SK-N-SH (cell line): ENCODE measurements around the gene TECRL. TPM values are rescaled to one million over a fixed set of nuclear protein-coding genes. Genes with fewer than 3 reads are reported as not detected.

Source experiments
- CTCF ChIA-PET: fragments of 300-600, 350-600 bp; formaldehyde crosslinking; extraction: SDS; loops from one replicate; lab custom pipeline; 2021; lab: Yijun Ruan, JAX
- POLR2A ChIA-PET: fragments of 350-600 bp; sonication (Branson Sonifier 250); formaldehyde crosslinking; extraction: SDS; loops from one replicate; lab custom pipeline; 2020; ENCODE audit warnings: antibody characterized with exemption, inconsistent platforms; lab: Yijun Ruan, JAX
- DNase-seq: peaks from one replicate; pipeline ENCODE4 v3.0.0; 2012
- H2AFZ ChIP-seq: fragments of 200-600 bp; sonication (generic); 2 replicates; pipeline ENCODE4 v1.8.1; 2016; ENCODE audit warnings: antibody characterized with exemption, mild to moderate bottlenecking, low read depth
- H3F3A ChIP-seq: fragments of 200-600 bp; sonication (generic); replicated peaks from 2 replicates; pipeline ENCODE3; 2016; ENCODE audit warnings: antibody characterized with exemption, mild to moderate bottlenecking; ENCODE audit not compliant: insufficient read depth
- H3K27ac ChIP-seq, 2 experiments: fragments of 200-500 bp in 1 of 2; fragments of 200-600 bp in 1 of 2; sonication (Bioruptor generic) in 1 of 2; sonication (generic), shearing (Covaris generic) in 1 of 2; 2 replicates each; pipeline versions ENCODE4 v1.5.1 to v1.6.1; 2014 to 2016; ENCODE audit warnings: low read depth in 2 of 2, inconsistent platforms in 1 of 2, low read length in 1 of 2, mild to moderate bottlenecking in 1 of 2, mixed read lengths in 1 of 2
- H3K27me3 ChIP-seq: fragments of 200-600 bp; sonication (generic), shearing (Covaris generic); 2 replicates; pipeline ENCODE4 v1.6.1; 2016; ENCODE audit warnings: mixed run types; ENCODE audit not compliant: insufficient read depth
- H3K36me3 ChIP-seq, 2 experiments: fragments of 200-500 bp in 1 of 2; fragments of 200-600 bp in 1 of 2; sonication (Bioruptor generic) in 1 of 2; sonication (generic) in 1 of 2; replicated peaks in 1 of 2; 2 replicates each; pipeline versions ENCODE3 to v1.5.1; 2014 to 2016; ENCODE audit warnings: low read length in 1 of 2, mild to moderate bottlenecking in 1 of 2; ENCODE audit not compliant: insufficient read depth in 2 of 2, control insufficient read depth in 1 of 2
- H3K4me1 ChIP-seq, 2 experiments: fragments of 200-500 bp in 1 of 2; fragments of 200-600 bp in 1 of 2; sonication (Bioruptor generic) in 1 of 2; sonication (generic), shearing (Covaris generic) in 1 of 2; 2 replicates each; pipeline versions ENCODE4 v1.5.1 to v1.6.1; 2014 to 2016; ENCODE audit warnings: low read depth in 1 of 2, low read length in 1 of 2, mixed run types in 1 of 2; ENCODE audit not compliant: insufficient read depth in 2 of 2, control insufficient read depth in 1 of 2
- H3K4me2 ChIP-seq: fragments of 200-600 bp; sonication (generic), shearing (Covaris generic); 2 replicates; pipeline ENCODE4 v1.6.1; 2017; ENCODE audit warnings: mixed run types
- H3K4me3 ChIP-seq, 2 experiments: fragments of 200-500 bp in 1 of 2; fragments of 200-600 bp in 1 of 2; sonication (Bioruptor generic) in 1 of 2; sonication (generic), shearing (Covaris generic) in 1 of 2; 2 replicates each; pipeline versions ENCODE4 v1.5.1 to v1.8.1; 2014 to 2016; ENCODE audit warnings: low read depth in 2 of 2, inconsistent platforms in 1 of 2, low read length in 1 of 2, mild to moderate bottlenecking in 1 of 2, mixed read lengths in 1 of 2, moderate library complexity in 1 of 2
- H3K79me2 ChIP-seq: fragments of 200-600 bp; sonication (generic); 2 replicates; pipeline ENCODE4 v1.8.1; 2017; ENCODE audit warnings: mild to moderate bottlenecking; ENCODE audit not compliant: insufficient read depth
- H3K9ac ChIP-seq: fragments of 200-600 bp; sonication (generic); 2 replicates; pipeline ENCODE4 v1.6.1; 2017; ENCODE audit warnings: mixed run types
- H3K9me2 ChIP-seq: fragments of 200-600 bp; sonication (generic); 2 replicates; pipeline ENCODE4 v1.6.1; 2017; ENCODE audit warnings: mixed run types
- H3K9me3 ChIP-seq: fragments of 200-600 bp; sonication (generic); 2 replicates; pipeline ENCODE4 v1.6.1; 2017; ENCODE audit warnings: mixed run types, mild to moderate bottlenecking, moderate library complexity
- H4K20me1 ChIP-seq: fragments of 200-600 bp; sonication (generic); 2 replicates; pipeline ENCODE4 v1.6.1; 2017; ENCODE audit warnings: mild to moderate bottlenecking, mixed run types; ENCODE audit not compliant: insufficient read depth
- CHD2 ChIP-seq: fragments of 150-350 bp; IDR thresholded peaks from 2 replicates; pipeline ENCODE4 v1.6.1; 2018; ENCODE audit warnings: low read length; ENCODE audit not compliant: partially characterized antibody
- EP300 ChIP-seq, 2 experiments: IDR thresholded peaks; 2 replicates each; pipeline versions ENCODE4 v1.4.0 to v1.6.1; 2012; ENCODE audit warnings: borderline replicate concordance in 1 of 2, low read depth in 1 of 2, low read length in 1 of 2
- FOSL2 ChIP-seq: IDR thresholded peaks from 2 replicates; pipeline ENCODE4 v1.4.0; 2012; ENCODE audit warnings: low read depth, mild to moderate bottlenecking, moderate library complexity, borderline replicate concordance
- FOXM1 ChIP-seq: IDR thresholded peaks from 2 replicates; pipeline ENCODE4 v1.4.0; 2012; ENCODE audit warnings: low read depth, mild to moderate bottlenecking
- JUND ChIP-seq: IDR thresholded peaks from 2 replicates; pipeline ENCODE4 v1.4.0; 2012
- MAX ChIP-seq: IDR thresholded peaks from 2 replicates; pipeline ENCODE4 v1.4.0; 2012; ENCODE audit warnings: low read depth
- MXI1 ChIP-seq: IDR thresholded peaks from 2 replicates; pipeline ENCODE4 v1.6.1; 2012; ENCODE audit warnings: mild to moderate bottlenecking, low read depth, low read length, improper control_type of control experiment
- NFIC ChIP-seq: IDR thresholded peaks from 2 replicates; pipeline ENCODE4 v1.4.0; 2012; ENCODE audit warnings: borderline replicate concordance
- NRF1 ChIP-seq: IDR thresholded peaks from 2 replicates; pipeline ENCODE4 v1.6.1; 2012; ENCODE audit warnings: low read depth, mild to moderate bottlenecking, low read length
- RAD21 ChIP-seq: IDR thresholded peaks from 2 replicates; pipeline ENCODE4 v1.6.1; 2012; ENCODE audit warnings: mild to moderate bottlenecking, low read length
- RCOR1 ChIP-seq: fragments of 150-350 bp; IDR thresholded peaks from 2 replicates; pipeline ENCODE4 v1.6.1; 2017; ENCODE audit warnings: antibody characterized with exemption, low read length
- RFX5 ChIP-seq: IDR thresholded peaks from 2 replicates; pipeline ENCODE4 v1.6.1; 2012; ENCODE audit warnings: mild to moderate bottlenecking, improper control_type of control experiment, low read length
- SIN3A ChIP-seq: IDR thresholded peaks from 2 replicates; pipeline ENCODE4 v1.6.1; 2012; ENCODE audit warnings: low read depth, mild to moderate bottlenecking, low read length, moderate library complexity, borderline replicate concordance
- SMC3 ChIP-seq: IDR thresholded peaks from 2 replicates; pipeline ENCODE4 v1.6.1; 2012; ENCODE audit warnings: low read depth, low read length, improper control_type of control experiment
- TAF1 ChIP-seq: IDR thresholded peaks from 2 replicates; pipeline ENCODE4 v1.6.1; 2012; ENCODE audit warnings: low read depth, mild to moderate bottlenecking, low read length, moderate library complexity, borderline replicate concordance
- TCF12 ChIP-seq: IDR thresholded peaks from 2 replicates; pipeline ENCODE4 v1.4.0; 2012
- TEAD4 ChIP-seq: IDR thresholded peaks from 2 replicates; pipeline ENCODE4 v1.4.0; 2012; ENCODE audit warnings: mild to moderate bottlenecking, borderline replicate concordance; ENCODE audit not compliant: insufficient read depth
- YY1 ChIP-seq: IDR thresholded peaks from 2 replicates; pipeline ENCODE4 v1.4.0; 2012; ENCODE audit warnings: low read depth, mild to moderate bottlenecking
- WGBS: methylation state at CpG from one replicate; pipeline ENCODE4 v1.1.6; 2017; ENCODE audit warnings: low lambda C conversion rate; 5-methylcytosine and 5-hydroxymethylcytosine counted together
- polyA plus RNA-seq, 3 experiments: library from polyadenylated mRNA; depleted of rRNA; stranded (reverse); fragments of >200 nt; gene quantifications; 2 replicates each; pipeline ENCODE4 v1.2.3, GENCODE V29; 2012
- TF ChIP-seq, protein P1 (sequence below): fragments of 150-350 bp; IDR thresholded peaks from 2 replicates; pipeline ENCODE4 v1.6.1; 2017; ENCODE audit warnings: antibody characterized with exemption, low read length, low read depth, borderline replicate concordance
- TF ChIP-seq, protein P2 (sequence below): IDR thresholded peaks from 2 replicates; pipeline ENCODE4; 2012
- TF ChIP-seq, protein P3 (sequence below): fragments of 150-350 bp; IDR thresholded peaks from 2 replicates; pipeline ENCODE4 v1.6.1; 2016; ENCODE audit warnings: mild to moderate bottlenecking, low read depth, low read length

TECRL gene
- polyA plus RNA-seq, 1 of the 3 experiments (the other 2 are of a cell fraction), result not detected

DNA sequence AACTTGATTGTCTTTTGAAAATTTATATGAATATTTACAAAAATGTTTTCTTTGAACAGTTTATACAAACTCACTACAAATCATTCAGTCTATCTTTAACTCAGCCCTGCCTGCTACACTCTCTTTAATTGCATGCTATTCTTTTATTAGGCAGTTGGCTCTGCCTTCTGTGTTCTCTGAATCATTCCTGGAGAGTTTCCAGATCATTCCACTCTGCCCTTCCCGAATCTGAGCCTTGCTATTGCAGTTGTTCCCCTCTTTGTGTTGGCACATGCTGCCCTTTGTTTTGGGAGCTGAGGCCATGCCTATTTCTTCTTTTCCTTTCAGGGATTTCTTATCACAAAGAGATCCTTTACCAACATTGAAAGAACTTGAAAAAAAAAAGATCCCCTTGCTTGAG, 8.7 kb upstream of the TECRL start:
- Histone ChIP-seq H3K79me2 (no peaks in the 10 kb centered on the region), H3K9me2 (no peaks in the 10 kb centered on the region), H3K9ac (no peak overlapping the region), H3K27ac (no peak overlapping the region), H3K4me1 (no peaks in the 10 kb centered on the region), H3K4me2 (no peak overlapping the region), H3K27me3 (no peaks in the 10 kb centered on the region), H3K36me3 (no peaks in the 10 kb centered on the region), H3K4me3 (no peak overlapping the region), H3K9me3 (no peaks in the 10 kb centered on the region), H3F3A (no peaks in the 10 kb centered on the region), H2AFZ (no peak overlapping the region), H4K20me1 (no peaks in the 10 kb centered on the region)
- ChIA-PET POLR2A (no interaction called here), CTCF (no interaction called here)
- WGBS, result 0% methylated on average over 1 of the region's 1 CpG
- DNase-seq, result no peak
- TF ChIP-seq TEAD4 (no peak), NFIC (no peak), RCOR1 (no peak), FOSL2 (no peak), CHD2 (no peak)
- TF ChIP-seq, protein P1, sequence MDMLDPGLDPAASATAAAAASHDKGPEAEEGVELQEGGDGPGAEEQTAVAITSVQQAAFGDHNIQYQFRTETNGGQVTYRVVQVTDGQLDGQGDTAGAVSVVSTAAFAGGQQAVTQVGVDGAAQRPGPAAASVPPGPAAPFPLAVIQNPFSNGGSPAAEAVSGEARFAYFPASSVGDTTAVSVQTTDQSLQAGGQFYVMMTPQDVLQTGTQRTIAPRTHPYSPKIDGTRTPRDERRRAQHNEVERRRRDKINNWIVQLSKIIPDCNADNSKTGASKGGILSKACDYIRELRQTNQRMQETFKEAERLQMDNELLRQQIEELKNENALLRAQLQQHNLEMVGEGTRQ, result no peak
- TF ChIP-seq, protein P2, sequence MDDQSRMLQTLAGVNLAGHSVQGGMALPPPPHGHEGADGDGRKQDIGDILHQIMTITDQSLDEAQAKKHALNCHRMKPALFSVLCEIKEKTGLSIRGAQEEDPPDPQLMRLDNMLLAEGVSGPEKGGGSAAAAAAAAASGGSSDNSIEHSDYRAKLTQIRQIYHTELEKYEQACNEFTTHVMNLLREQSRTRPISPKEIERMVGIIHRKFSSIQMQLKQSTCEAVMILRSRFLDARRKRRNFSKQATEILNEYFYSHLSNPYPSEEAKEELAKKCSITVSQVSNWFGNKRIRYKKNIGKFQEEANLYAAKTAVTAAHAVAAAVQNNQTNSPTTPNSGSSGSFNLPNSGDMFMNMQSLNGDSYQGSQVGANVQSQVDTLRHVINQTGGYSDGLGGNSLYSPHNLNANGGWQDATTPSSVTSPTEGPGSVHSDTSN, result no peak

DNA sequence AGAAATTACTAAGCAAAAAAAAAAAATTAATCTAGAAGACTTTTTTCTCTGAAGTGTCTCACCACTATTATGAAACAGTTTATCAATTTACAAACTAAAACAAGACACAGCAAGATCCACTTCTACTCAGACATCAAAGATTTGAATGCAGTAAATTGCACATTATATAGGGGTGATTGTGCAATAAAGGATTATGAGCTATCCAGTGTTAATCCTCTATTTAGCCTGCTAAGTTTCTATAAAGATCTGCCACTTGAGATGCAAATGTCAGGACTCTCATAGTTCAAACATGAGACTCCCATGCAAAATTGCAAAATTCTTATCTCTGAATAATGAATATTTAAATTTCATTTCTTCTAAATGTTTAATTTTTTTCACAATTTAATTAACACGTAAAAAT, 2.2 kb downstream of the TECRL start:
- ChIA-PET POLR2A (no interaction called here), CTCF (no interaction called here)

GRCh38 chr4:64405761-64406160, 3.5 kb downstream of the TECRL start:
- no peak overlapping the region for H3K4me3 ChIP-seq
- H3K9me2 ChIP-seq, result no peaks in the 10 kb centered on the region
- no peaks in the 10 kb centered on the region for H3F3A ChIP-seq
- H3K27ac ChIP-seq, result no peak overlapping the region
- no peaks in the 10 kb centered on the region; the same call in 1 of the 2 replicates for H3K9me3 ChIP-seq
- no peak overlapping the region for H3K9ac ChIP-seq
- no peaks in the 10 kb centered on the region for H4K20me1 ChIP-seq
- no peaks in the 10 kb centered on the region for H3K36me3 ChIP-seq
- CTCF ChIA-PET, result no interaction called here
- WGBS, result 46% methylated on average over 11 of the region's 11 CpGs
- H2AFZ ChIP-seq, result no peak overlapping the region
- POLR2A ChIA-PET, result no interaction called here
- no peak overlapping the region for H3K4me2 ChIP-seq
- no peaks in the 10 kb centered on the region for H3K27me3 ChIP-seq
- no peaks in the 10 kb centered on the region for H3K79me2 ChIP-seq
- H3K4me1 ChIP-seq, result no peaks in the 10 kb centered on the region
- no peak for DNase-seq
- TF ChIP-seq, protein P3, sequence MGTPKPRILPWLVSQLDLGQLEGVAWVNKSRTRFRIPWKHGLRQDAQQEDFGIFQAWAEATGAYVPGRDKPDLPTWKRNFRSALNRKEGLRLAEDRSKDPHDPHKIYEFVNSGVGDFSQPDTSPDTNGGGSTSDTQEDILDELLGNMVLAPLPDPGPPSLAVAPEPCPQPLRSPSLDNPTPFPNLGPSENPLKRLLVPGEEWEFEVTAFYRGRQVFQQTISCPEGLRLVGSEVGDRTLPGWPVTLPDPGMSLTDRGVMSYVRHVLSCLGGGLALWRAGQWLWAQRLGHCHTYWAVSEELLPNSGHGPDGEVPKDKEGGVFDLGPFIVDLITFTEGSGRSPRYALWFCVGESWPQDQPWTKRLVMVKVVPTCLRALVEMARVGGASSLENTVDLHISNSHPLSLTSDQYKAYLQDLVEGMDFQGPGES, result no peak
- TF ChIP-seq RFX5, result no peak
- TF ChIP-seq FOXM1, result no peak
- TF ChIP-seq NRF1, result no peak
- TF ChIP-seq, protein P1, result no peak
- TF ChIP-seq MAX, result no peak
- no peak for TF ChIP-seq SIN3A
- TF ChIP-seq FOSL2, result no peak
- no peak for TF ChIP-seq SMC3
- no peak for TF ChIP-seq YY1
- no peak for TF ChIP-seq RCOR1
- no peak for TF ChIP-seq NFIC
- TF ChIP-seq TAF1, result no peak

More for the DNA sequence above, 2.2 kb downstream of the TECRL start:
- no peak overlapping the region for H3K9ac ChIP-seq
- TF ChIP-seq RCOR1, result no peak
- no peak for TF ChIP-seq MXI1
- TF ChIP-seq RAD21, result no peak
- TF ChIP-seq TCF12, result no peak
- TF ChIP-seq FOSL2, result no peak
- no peak for TF ChIP-seq JUND
- TF ChIP-seq TAF1, result no peak
- TF ChIP-seq EP300 (IDR thresholded peaks at IDR 0.05; ENCODE audit: borderline replicate concordance in 1 of 2, low read depth in 1 of 2, low read length in 1 of 2), result no peak
- H2AFZ ChIP-seq, result no peak overlapping the region
- H3K9me3 ChIP-seq, result no peaks in the 10 kb centered on the region; the same call in 1 of the 2 replicates
- H3F3A ChIP-seq, result no peaks in the 10 kb centered on the region
- no peak overlapping the region for H3K4me3 ChIP-seq
- DNase-seq, result no peak
- H3K27me3 ChIP-seq, result no peaks in the 10 kb centered on the region
- H3K36me3 ChIP-seq, result no peaks in the 10 kb centered on the region
- H3K27ac ChIP-seq, result no peak overlapping the region
- no peaks in the 10 kb centered on the region for H3K4me1 ChIP-seq
- 0% methylated on average over 1 of the region's 1 CpG for WGBS
- no peak overlapping the region for H3K4me2 ChIP-seq
- no peaks in the 10 kb centered on the region for H3K9me2 ChIP-seq
- H3K79me2 ChIP-seq, result no peaks in the 10 kb centered on the region
- H4K20me1 ChIP-seq, result no peaks in the 10 kb centered on the region
